Measurements from ENCODE around the gene WSB2.

Gene WSB2

GRCh38 chr12:117986705-117987469, 74.1 kb downstream of the WSB2 start:
- peak; percentile 65 for DNase-seq (ENCODE audit: low read depth)

GRCh38 chr12:117985182-117985581, 75.8 kb downstream of the WSB2 start:
- DNase-seq (ENCODE audit: low read depth) = no peak

All from stromal cell of bone marrow (primary cell).